ENCODE measurements around the gene SAMD4A.

- TF ChIP-seq CTCF (IDR thresholded peaks at IDR 0.05) (no peak), POLR2A (IDR thresholded peaks at IDR 0.05) (no peak), EP300 (IDR thresholded peaks at IDR 0.05; ENCODE audit: low read depth) (no peak)
Observed at GRCh38 chr14:54702014-54702491, 135.1 kb downstream of the SAMD4A start.

Measured in transverse colon (tissue), 3 donors.